ENCODE measurements around the gene RFX8. TPM values are rescaled to one million over a fixed set of nuclear protein-coding genes. Genes with fewer than 3 reads are reported as not detected.
A peak's percentile ranks its signal among the peaks of the same experiment; 100 is the strongest.

RFX8 gene
- total RNA-seq, 1 donor from 2014 or later: not detected

DNA sequence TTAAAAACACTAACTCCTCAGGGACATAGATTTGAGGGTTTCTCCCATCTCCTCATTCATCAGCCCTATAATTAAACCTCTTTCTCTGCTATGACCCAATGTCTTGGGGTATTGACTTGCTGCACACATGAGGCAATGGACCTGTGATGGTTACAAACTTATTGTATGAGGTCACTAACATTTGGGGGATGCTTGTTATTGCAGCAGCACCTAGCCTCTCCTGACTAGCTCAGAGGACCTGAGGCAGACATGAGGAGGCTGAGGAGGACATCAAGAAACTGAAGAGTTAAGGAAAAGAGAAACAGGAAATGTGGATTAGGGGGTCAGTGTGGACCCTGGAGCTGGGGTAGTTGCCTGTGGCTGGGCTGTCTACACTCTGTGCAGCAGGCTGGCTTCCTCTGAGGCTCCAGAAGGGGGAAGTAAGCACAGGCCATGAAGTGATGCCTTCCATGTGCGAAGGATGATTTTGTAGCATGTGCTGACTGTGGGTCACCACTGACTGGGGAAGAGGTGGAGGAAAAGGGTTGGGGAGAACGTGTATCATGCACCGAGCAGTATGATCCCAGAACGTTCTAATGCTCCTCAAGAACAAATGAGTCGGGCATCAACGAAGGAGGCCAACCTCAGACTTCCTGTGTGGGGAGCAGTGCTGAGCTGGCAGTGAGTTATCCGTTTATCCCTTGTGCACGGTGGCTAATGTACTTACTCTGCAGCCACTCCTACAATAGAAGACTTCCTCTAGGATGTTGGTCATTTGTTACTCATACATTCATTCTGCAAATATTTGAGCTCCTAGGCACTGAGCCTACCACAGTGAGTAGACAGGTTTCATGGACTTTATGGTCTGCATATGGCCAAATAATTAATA, 42.1 kb upstream of the RFX8 start:
- Histone ChIP-seq H3K4me1 (peaks cover 32% of the 10 kb centered on the region), H3K36me3 (no peaks in the 10 kb centered on the region), H3K9me3 (no peaks in the 10 kb centered on the region), H3K4me3 (no peak overlapping the region), H3K27ac (no peak overlapping the region), H3K27me3 (ENCODE audit: low read depth) (no peaks in the 10 kb centered on the region)
- TF ChIP-seq, protein P1, sequence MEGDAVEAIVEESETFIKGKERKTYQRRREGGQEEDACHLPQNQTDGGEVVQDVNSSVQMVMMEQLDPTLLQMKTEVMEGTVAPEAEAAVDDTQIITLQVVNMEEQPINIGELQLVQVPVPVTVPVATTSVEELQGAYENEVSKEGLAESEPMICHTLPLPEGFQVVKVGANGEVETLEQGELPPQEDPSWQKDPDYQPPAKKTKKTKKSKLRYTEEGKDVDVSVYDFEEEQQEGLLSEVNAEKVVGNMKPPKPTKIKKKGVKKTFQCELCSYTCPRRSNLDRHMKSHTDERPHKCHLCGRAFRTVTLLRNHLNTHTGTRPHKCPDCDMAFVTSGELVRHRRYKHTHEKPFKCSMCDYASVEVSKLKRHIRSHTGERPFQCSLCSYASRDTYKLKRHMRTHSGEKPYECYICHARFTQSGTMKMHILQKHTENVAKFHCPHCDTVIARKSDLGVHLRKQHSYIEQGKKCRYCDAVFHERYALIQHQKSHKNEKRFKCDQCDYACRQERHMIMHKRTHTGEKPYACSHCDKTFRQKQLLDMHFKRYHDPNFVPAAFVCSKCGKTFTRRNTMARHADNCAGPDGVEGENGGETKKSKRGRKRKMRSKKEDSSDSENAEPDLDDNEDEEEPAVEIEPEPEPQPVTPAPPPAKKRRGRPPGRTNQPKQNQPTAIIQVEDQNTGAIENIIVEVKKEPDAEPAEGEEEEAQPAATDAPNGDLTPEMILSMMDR (IDR thresholded peaks at IDR 0.05): no peak
- DNase-seq (no peak), ATAC-seq (peak; percentile 40 to 50)
- intact Hi-C loops (cut with DNase I): no loop called here

DNA sequence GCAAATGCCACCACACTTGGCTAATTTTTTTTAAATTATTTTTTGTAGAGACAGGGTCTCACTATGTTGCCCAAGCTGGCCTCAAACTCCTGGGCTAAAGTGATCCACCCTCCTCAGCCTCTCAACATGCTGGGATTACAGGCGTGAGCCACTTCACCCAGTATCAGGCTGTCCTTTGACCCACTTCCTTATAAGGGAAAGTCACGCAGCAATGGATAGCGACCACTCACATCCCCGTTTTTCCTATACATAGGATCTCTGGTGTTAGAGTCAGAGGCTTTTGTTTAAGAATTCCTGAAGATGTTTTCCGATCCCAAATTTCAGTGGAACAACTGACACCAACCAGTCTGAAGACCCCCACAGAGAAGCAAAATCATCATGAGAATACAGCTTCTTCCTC, 41.4 kb upstream of the RFX8 start:
- H3K27ac ChIP-seq: no peak overlapping the region
- intact Hi-C loops (cut with DNase I): no loop called here

GRCh38 chr2:101515477-101515876, 40.6 kb upstream of the RFX8 start:
- H3K27ac ChIP-seq: no peak overlapping the region
- TF ChIP-seq, protein P1 (IDR thresholded peaks at IDR 0.05): no peak
- DNase-seq: no peak
- peak in 1 of 2 donors; percentile 28 for ATAC-seq
- no peaks in the 10 kb centered on the region for H3K36me3 ChIP-seq
- intact Hi-C loops (cut with DNase I): no loop called here
- H3K9me3 ChIP-seq: no peaks in the 10 kb centered on the region
- H3K4me3 ChIP-seq: no peak overlapping the region
- H3K27me3 ChIP-seq (ENCODE audit: low read depth): no peaks in the 10 kb centered on the region
- peaks cover 30% of the 10 kb centered on the region for H3K4me1 ChIP-seq

More for the DNA sequence above, 41.4 kb upstream of the RFX8 start:
- no peaks in the 10 kb centered on the region for H3K27me3 ChIP-seq (ENCODE audit: low read depth)
- ATAC-seq (no peak), DNase-seq (no peak)
- no peak overlapping the region for H3K4me3 ChIP-seq
- H3K4me1 ChIP-seq: peaks cover 32% of the 10 kb centered on the region
- H3K36me3 ChIP-seq: no peaks in the 10 kb centered on the region
- TF ChIP-seq, protein P1 (IDR thresholded peaks at IDR 0.05): no peak
- no peaks in the 10 kb centered on the region for H3K9me3 ChIP-seq

GRCh38 chr2:101512993-101513392, 38.1 kb upstream of the RFX8 start:
- H3K27me3 ChIP-seq (ENCODE audit: low read depth): no peaks in the 10 kb centered on the region
- H3K4me1 ChIP-seq: peaks cover 28% of the 10 kb centered on the region
- H3K4me3 ChIP-seq: no peak overlapping the region
- intact Hi-C loops (cut with DNase I): no loop called here
- TF ChIP-seq, protein P1 (IDR thresholded peaks at IDR 0.05): no peak
- DNase-seq: no peak
- H3K9me3 ChIP-seq: no peaks in the 10 kb centered on the region
- no peak for ATAC-seq
- H3K27ac ChIP-seq: no peak overlapping the region
- no peaks in the 10 kb centered on the region for H3K36me3 ChIP-seq

- intact Hi-C loops (cut with DNase I): no loop called here
- ATAC-seq: no peak
Observed at GRCh38 chr2:101511381-101511780, 36.5 kb upstream of the RFX8 start.

More at GRCh38 chr2:101511381-101511780, 36.5 kb upstream of the RFX8 start:
- no peaks in the 10 kb centered on the region for H3K27me3 ChIP-seq (ENCODE audit: low read depth)
- TF ChIP-seq, protein P1 (IDR thresholded peaks at IDR 0.05): no peak
- no peaks in the 10 kb centered on the region for H3K9me3 ChIP-seq
- no peaks in the 10 kb centered on the region for H3K36me3 ChIP-seq
- H3K4me3 ChIP-seq: no peak overlapping the region
- peaks cover 22% of the 10 kb centered on the region for H3K4me1 ChIP-seq
- no peak overlapping the region for H3K27ac ChIP-seq
- no peak for DNase-seq
